ENCODE data around the gene RITA1. TPM values are rescaled to one million over a fixed set of nuclear protein-coding genes. Genes with fewer than 3 reads are reported as not detected.

Gene RITA1
- total and polyA plus RNA-seq, 2 of the 4 experiments (the other 2 are of a cell fraction), result 14.2 to 14.7 TPM

DNA sequence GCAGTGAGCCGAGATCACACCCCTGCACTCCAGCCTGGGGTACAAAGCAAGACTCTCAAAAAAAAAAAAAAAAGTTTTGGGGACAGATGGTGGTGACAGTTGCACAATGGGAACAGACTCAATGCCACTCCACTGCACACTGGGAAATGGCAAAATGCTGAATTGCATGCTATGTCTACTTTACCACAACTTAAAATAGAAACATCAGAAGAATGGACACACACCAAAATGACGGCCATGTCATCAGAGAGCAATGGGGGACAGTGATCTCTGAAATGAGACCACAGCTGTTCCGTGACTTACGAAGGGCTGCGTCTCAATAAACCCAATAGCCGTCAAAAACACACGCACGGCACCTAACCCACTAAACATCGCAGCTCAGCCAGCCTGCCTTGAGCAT lies 14.0 kb upstream of the RITA1 start:
- in situ Hi-C loops (cut with MboI; ENCODE audit: low sequenced_read_pairs), result loop anchor here (5.0 kb wide), 1 partner anchor 124 kb away; no protein-coding TSS in a partner anchor
- H2AK5ac ChIP-seq (ENCODE audit: low read depth, low read length), result no peak overlapping the region
- no peaks in the 10 kb centered on the region for H3K9me1 ChIP-seq (ENCODE audit: insufficient read depth, low read length)
- peaks cover 2% of the 10 kb centered on the region for H4K20me1 ChIP-seq (ENCODE audit: insufficient read depth, low read length)
- H4K8ac ChIP-seq (ENCODE audit: low read depth in 2 of 2, low read length in 2 of 2), result no peak overlapping the region
- H3K56ac ChIP-seq (ENCODE audit: extremely low read depth, insufficient read depth, low read length), result no peak overlapping the region
- ATAC-seq (ENCODE audit: low read depth) (no peak), DNase-seq (no peak)
- H3K4me3 ChIP-seq (ENCODE audit: insufficient read depth, low read depth, low read length), result no peak overlapping the region
- no peak overlapping the region for H3K4me2 ChIP-seq (ENCODE audit: low read depth, low read length)
- H3K9me3 ChIP-seq (ENCODE audit: control insufficient read depth, insufficient read depth, low read length), result peaks cover under 1% of the 10 kb centered on the region; the same call in 1 of the 2 replicates
- H3K27me3 ChIP-seq (ENCODE audit: control insufficient read depth, insufficient read depth, low read length), result no peaks in the 10 kb centered on the region
- no peak overlapping the region for H3K14ac ChIP-seq (replicated peaks; ENCODE audit: low read depth, low read length)
- H3K79me1 ChIP-seq (ENCODE audit: low read depth in 1 of 2, low read length in 2 of 2), result peaks cover 5 to 7% of the 10 kb centered on the region in 2 experiments; a peak in 2 of 4 replicates
- 62% methylated on average over 2 of the region's 9 CpGs; no CpG with 5 or more reads in 1 of the 2 experiments for WGBS, 2 experiments (ENCODE audit: extremely low coverage in 2 of 2, insufficient read length in 1 of 2)
- H2BK120ac ChIP-seq (ENCODE audit: low read depth, low read length), result no peak overlapping the region
- ChIA-PET CTCF (interaction anchor here (0.7 kb wide), 1 partner anchor 193 kb away, joined by 3 read pairs; the partner anchor contains the start of gene OAS2), POLR2A (ENCODE audit: unreplicated experiment) (no interaction called here)
- peaks cover 2% of the 10 kb centered on the region; the same call in 1 of the 2 replicates for H3K4me1 ChIP-seq (ENCODE audit: control insufficient read depth, insufficient read depth, low read length)
- H3K27ac ChIP-seq (ENCODE audit: insufficient read depth, low read length), result no peak overlapping the region
- intact Hi-C loops (cut with micrococcal nuclease), result no loop called here
- no peak overlapping the region for H2BK20ac ChIP-seq (ENCODE audit: low read depth, low read length)
- no peak overlapping the region for H4K91ac ChIP-seq (ENCODE audit: insufficient read depth, low read depth, low read length)
- no peak overlapping the region for H2BK15ac ChIP-seq (ENCODE audit: low read depth, low read length)
- peaks cover 63% of the 10 kb centered on the region for H3K36me3 ChIP-seq (ENCODE audit: control insufficient read depth, insufficient read depth, low read length)
- H3K18ac ChIP-seq (ENCODE audit: low read depth, low read length), result no peak overlapping the region
- H3K9ac ChIP-seq (ENCODE audit: low read depth, low read length), result no peak overlapping the region
- H2BK5ac ChIP-seq (ENCODE audit: low read depth, low read length, poor library complexity, severe bottlenecking), result no peak overlapping the region
- no peak overlapping the region for H3K4ac ChIP-seq (ENCODE audit: low read depth, low read length)
- H2AFZ ChIP-seq (replicated peaks; ENCODE audit: low read length, poor library complexity), result no peak overlapping the region
- no peak overlapping the region for H2AK9ac ChIP-seq (replicated peaks; ENCODE audit: low read depth, low read length, poor library complexity)
- no TSS peak for BruUV-seq (replicated peaks)
- H4K5ac ChIP-seq (ENCODE audit: low read depth, low read length), result no peak overlapping the region
- dilution Hi-C loops (cut with HindIII; ENCODE audit: low sequenced_read_pairs, unreplicated experiment), result no loop called here
- TF ChIP-seq RCOR1 (IDR thresholded peaks at IDR 0.05; ENCODE audit: insufficient replicate concordance, low read length), result no peak
- no peak for TF ChIP-seq MAZ (IDR thresholded peaks at IDR 0.05; ENCODE audit: borderline replicate concordance, low read depth, low read length)
- no peak for TF ChIP-seq RAD21 (IDR thresholded peaks at IDR 0.05; ENCODE audit: low read length)
- TF ChIP-seq MAFK (IDR thresholded peaks at IDR 0.05; ENCODE audit: low read depth, low read length), result no peak
- TF ChIP-seq FOS (IDR thresholded peaks at IDR 0.05; ENCODE audit: low read depth, low read length), result no peak
- TF ChIP-seq, protein P1, sequence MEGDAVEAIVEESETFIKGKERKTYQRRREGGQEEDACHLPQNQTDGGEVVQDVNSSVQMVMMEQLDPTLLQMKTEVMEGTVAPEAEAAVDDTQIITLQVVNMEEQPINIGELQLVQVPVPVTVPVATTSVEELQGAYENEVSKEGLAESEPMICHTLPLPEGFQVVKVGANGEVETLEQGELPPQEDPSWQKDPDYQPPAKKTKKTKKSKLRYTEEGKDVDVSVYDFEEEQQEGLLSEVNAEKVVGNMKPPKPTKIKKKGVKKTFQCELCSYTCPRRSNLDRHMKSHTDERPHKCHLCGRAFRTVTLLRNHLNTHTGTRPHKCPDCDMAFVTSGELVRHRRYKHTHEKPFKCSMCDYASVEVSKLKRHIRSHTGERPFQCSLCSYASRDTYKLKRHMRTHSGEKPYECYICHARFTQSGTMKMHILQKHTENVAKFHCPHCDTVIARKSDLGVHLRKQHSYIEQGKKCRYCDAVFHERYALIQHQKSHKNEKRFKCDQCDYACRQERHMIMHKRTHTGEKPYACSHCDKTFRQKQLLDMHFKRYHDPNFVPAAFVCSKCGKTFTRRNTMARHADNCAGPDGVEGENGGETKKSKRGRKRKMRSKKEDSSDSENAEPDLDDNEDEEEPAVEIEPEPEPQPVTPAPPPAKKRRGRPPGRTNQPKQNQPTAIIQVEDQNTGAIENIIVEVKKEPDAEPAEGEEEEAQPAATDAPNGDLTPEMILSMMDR (conservative IDR thresholded peaks at IDR 0.05; ENCODE audit: low read depth, low read length), result no peak
- no peak for TF ChIP-seq CEBPB (IDR thresholded peaks at IDR 0.05; ENCODE audit: low read depth, low read length)
- no peak for TF ChIP-seq SMC3 (IDR thresholded peaks at IDR 0.05; ENCODE audit: low read depth, low read length)
- TF ChIP-seq MXI1 (IDR thresholded peaks at IDR 0.05; ENCODE audit: borderline replicate concordance, low read depth, low read length), result no peak
- TF ChIP-seq, protein P2, sequence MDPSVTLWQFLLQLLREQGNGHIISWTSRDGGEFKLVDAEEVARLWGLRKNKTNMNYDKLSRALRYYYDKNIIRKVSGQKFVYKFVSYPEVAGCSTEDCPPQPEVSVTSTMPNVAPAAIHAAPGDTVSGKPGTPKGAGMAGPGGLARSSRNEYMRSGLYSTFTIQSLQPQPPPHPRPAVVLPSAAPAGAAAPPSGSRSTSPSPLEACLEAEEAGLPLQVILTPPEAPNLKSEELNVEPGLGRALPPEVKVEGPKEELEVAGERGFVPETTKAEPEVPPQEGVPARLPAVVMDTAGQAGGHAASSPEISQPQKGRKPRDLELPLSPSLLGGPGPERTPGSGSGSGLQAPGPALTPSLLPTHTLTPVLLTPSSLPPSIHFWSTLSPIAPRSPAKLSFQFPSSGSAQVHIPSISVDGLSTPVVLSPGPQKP (IDR thresholded peaks at IDR 0.05; ENCODE audit: borderline replicate concordance, low read depth, low read length), result no peak
- TF ChIP-seq NFE2L2 (IDR thresholded peaks at IDR 0.05; ENCODE audit: low read depth, low read length), result no peak
- no peak for TF ChIP-seq POLR2A (IDR thresholded peaks at IDR 0.05; ENCODE audit: low read depth, low read length)
- TF ChIP-seq, protein P3, sequence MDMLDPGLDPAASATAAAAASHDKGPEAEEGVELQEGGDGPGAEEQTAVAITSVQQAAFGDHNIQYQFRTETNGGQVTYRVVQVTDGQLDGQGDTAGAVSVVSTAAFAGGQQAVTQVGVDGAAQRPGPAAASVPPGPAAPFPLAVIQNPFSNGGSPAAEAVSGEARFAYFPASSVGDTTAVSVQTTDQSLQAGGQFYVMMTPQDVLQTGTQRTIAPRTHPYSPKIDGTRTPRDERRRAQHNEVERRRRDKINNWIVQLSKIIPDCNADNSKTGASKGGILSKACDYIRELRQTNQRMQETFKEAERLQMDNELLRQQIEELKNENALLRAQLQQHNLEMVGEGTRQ (IDR thresholded peaks at IDR 0.05; ENCODE audit: low read depth, low read length), result no peak
- TF ChIP-seq CHD1 (IDR thresholded peaks at IDR 0.05; ENCODE audit: low read depth, low read length), result no peak
- TF ChIP-seq BHLHE40 (IDR thresholded peaks at IDR 0.05; ENCODE audit: low read depth, low read length), result no peak
- no peak overlapping the region for H3K23ac ChIP-seq (ENCODE audit: low read depth, low read length)

Data from IMR-90 (cell line).